CD4-positive, alpha-beta T cell treated with Interleukin-15 for 1 hour (primary cell): ENCODE measurements around the gene ALDH16A1.

Source experiments
- DNase-seq: peaks from one replicate; pipeline ENCODE4 v3.0.0-alpha.2; 2020

ALDH16A1 gene

GRCh38 chr19:49453013-49453756 lies at the start of gene ALDH16A1:
TSS of gene ALDH16A1 (plus strand) at chr19:49453225. CDS start at chr19:49453332, 107 bp downstream.
- DNase-seq = peak; percentile 98

GRCh38 chr19:49403404-49404187 lies 49.4 kb upstream of the ALDH16A1 start:
- no peak for DNase-seq

GRCh38 chr19:49407079-49407478 lies 45.9 kb upstream of the ALDH16A1 start:
- DNase-seq = no peak

GRCh38 chr19:49407482-49408015 lies 45.5 kb upstream of the ALDH16A1 start:
- DNase-seq = no peak

GRCh38 chr19:49408816-49409440 lies 44.1 kb upstream of the ALDH16A1 start:
- DNase-seq = no peak

- DNase-seq = peak; percentile 43
These were observed 43.5 kb upstream of the ALDH16A1 start for GRCh38 chr19:49409441-49410029.

GRCh38 chr19:49411681-49412326 lies 41.2 kb upstream of the ALDH16A1 start:
- no peak for DNase-seq

GRCh38 chr19:49413348-49413747 lies 39.7 kb upstream of the ALDH16A1 start:
- DNase-seq = no peak

- no peak for DNase-seq
These were observed 38.8 kb upstream of the ALDH16A1 start for GRCh38 chr19:49414256-49414655.

GRCh38 chr19:49415102-49415809 lies 37.8 kb upstream of the ALDH16A1 start:
- DNase-seq = no peak

GRCh38 chr19:49415810-49416200 lies 37.2 kb upstream of the ALDH16A1 start:
- DNase-seq = no peak

- no peak for DNase-seq
These were observed 35.9 kb upstream of the ALDH16A1 start for GRCh38 chr19:49417088-49417487.

GRCh38 chr19:49418511-49418910 lies 34.5 kb upstream of the ALDH16A1 start:
- DNase-seq = no peak

- DNase-seq = no peak
These were observed 33.9 kb upstream of the ALDH16A1 start for GRCh38 chr19:49419173-49419572.

- DNase-seq = no peak
These were observed 32.8 kb upstream of the ALDH16A1 start for GRCh38 chr19:49420227-49420626.

GRCh38 chr19:49421039-49421877 lies 31.8 kb upstream of the ALDH16A1 start:
- peak; percentile 36 for DNase-seq

GRCh38 chr19:49421878-49422202 lies 31.2 kb upstream of the ALDH16A1 start:
- DNase-seq = no peak

GRCh38 chr19:49422407-49423070 lies 30.5 kb upstream of the ALDH16A1 start:
- peak; percentile 43 for DNase-seq

- no peak for DNase-seq
These were observed 29.7 kb upstream of the ALDH16A1 start, which contains the start of gene PTH2 for GRCh38 chr19:49423071-49423984. TSS of gene PTH2 (minus strand) at chr19:49423441. CDS start at chr19:49423339, 102 bp downstream.
